ENCODE data around the gene ATP1A2. TPM values are rescaled to one million over a fixed set of nuclear protein-coding genes. Genes with fewer than 3 reads are reported as not detected.

The ATP1A2 gene
- total RNA-seq, 3 donors from 2014 or later (not counting 1 experiment from before 2014, with no cell fraction given): not detected

DNA sequence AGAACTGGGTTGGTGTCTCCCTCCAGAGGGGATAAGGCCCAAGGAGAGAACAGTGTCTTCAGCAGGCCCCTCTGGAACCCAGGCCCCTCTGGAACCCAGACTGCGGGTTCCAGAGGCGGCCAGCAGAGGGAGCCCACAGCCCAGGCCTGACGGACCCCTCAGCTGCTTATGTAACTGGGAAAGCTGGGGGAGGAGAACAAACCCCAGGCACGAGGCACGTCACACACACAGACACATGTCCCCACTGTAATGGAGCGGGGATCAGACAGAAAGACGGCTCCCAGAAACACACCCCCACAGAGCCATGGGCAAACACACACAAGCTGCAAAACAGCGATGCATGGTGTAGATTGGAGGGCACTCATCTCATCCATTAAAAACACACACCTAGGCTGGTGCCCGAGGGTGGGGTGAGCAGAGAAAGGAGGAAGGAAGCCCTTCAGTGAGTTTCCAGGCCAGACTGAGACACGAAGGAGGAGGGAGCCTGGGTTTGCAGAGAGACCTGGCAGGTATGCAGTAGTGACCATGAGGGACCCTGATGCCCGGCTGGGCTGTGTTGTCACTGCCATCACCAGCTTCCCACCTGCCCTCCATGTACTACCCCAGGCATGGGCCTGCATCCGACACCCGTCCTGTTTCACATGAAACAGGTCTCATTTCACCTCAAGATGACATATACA is 14.4 kb upstream of the ATP1A2 start:
- H3K27me3 Mint-ChIP-seq (ENCODE audit: low read depth in 2 of 2): peaks cover 0 to 2% of the 10 kb centered on the region in 2 donors
- no peaks in the 10 kb centered on the region for H3K36me3 ChIP-seq (ENCODE audit: control insufficient read depth, insufficient read depth, low read length)
- H3K4me1 Mint-ChIP-seq: peaks cover 39 to 50% of the 10 kb centered on the region in 2 donors
- peak overlapping the region; percentile 47 for H3K4me3 Mint-ChIP-seq
- peak; percentile 51 to 88 for DNase-seq
- H3K27ac ChIP-seq (ENCODE audit: low read length): no peak overlapping the region
- 22% methylated on average over 11 of the region's 13 CpGs for WGBS (ENCODE audit: insufficient coverage)
- H3K27ac Mint-ChIP-seq: peak overlapping the region; percentile 47 to 89
- intact Hi-C loops (cut with micrococcal nuclease): loop anchor here (1.0 kb wide), 2 partner anchors 190 to 275 kb away; no protein-coding TSS in a partner anchor
- H3K4me3 ChIP-seq (ENCODE audit: low read length): no peak overlapping the region
- peak; percentile 71 for TF ChIP-seq CTCF (IDR thresholded peaks at IDR 0.05)
- ATAC-seq: peak; percentile 29 to 31 (median 30)
- H3K9me3 ChIP-seq (ENCODE audit: control insufficient read depth, insufficient read depth, low read length): no peaks in the 10 kb centered on the region
- H3K36me3 Mint-ChIP-seq: no peaks in the 10 kb centered on the region
- H3K9me3 Mint-ChIP-seq: no peaks in the 10 kb centered on the region
- no peaks in the 10 kb centered on the region for H3K27me3 ChIP-seq (ENCODE audit: control insufficient read depth, insufficient read depth, low read length)
- H3K4me1 ChIP-seq (ENCODE audit: control insufficient read depth, insufficient read depth, low read length): peaks cover 45% of the 10 kb centered on the region

DNA sequence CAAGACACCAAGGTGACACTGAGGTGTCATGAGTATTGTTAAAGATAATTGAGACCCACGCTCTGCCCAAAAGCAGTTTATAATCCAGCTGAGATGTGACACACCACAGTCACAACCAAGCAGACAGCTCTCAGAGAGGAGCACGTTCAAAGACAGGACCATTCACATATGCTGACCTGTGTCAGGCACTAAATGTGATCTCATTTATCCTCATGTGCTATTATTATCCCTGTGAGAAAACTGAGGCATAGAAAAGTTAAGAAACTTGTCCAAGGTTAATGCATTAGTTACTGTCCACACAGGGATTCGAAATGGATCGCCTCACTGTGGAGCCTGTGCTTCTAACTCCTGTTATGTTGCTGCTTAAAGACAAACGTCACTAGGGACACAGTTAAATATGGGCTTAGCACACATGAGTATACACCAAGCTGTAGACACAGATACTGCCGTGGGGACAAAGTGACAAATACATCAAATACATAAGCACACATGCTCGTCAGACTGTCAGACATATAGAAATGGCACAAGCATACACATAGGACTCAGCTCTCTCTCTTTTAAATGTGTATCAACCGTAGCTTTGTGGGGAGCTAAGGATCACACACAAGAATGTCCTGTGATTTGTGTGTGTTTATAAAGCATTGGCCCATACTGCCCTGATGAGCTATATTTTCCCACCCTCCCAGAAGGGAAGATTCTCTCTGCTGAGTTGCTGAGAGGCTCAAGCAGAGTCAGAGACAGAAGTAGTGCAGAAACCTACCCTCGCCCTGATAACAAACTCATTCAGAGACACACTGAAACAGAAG is 13.6 kb upstream of the ATP1A2 start:
- Mint-ChIP-seq H3K27me3 (ENCODE audit: low read depth in 2 of 2) (peaks cover 0 to 5% of the 10 kb centered on the region in 2 donors), H3K27ac (peak overlapping the region in 1 of 2 donors; percentile 89), H3K4me1 (peaks cover 39 to 49% of the 10 kb centered on the region in 2 donors), H3K4me3 (no peak overlapping the region), H3K36me3 (no peaks in the 10 kb centered on the region), H3K9me3 (no peaks in the 10 kb centered on the region)
- TF ChIP-seq CTCF (IDR thresholded peaks at IDR 0.05): no peak
- H3K27me3 ChIP-seq (ENCODE audit: control insufficient read depth, insufficient read depth, low read length): no peaks in the 10 kb centered on the region
- 93% methylated on average over 8 of the region's 9 CpGs for WGBS (ENCODE audit: insufficient coverage)
- no peak overlapping the region for H3K4me3 ChIP-seq (ENCODE audit: low read length)
- DNase-seq: no peak
- H3K4me1 ChIP-seq (ENCODE audit: control insufficient read depth, insufficient read depth, low read length): peaks cover 37% of the 10 kb centered on the region
- H3K9me3 ChIP-seq (ENCODE audit: control insufficient read depth, insufficient read depth, low read length): no peaks in the 10 kb centered on the region
- H3K27ac ChIP-seq (ENCODE audit: low read length): no peak overlapping the region
- H3K36me3 ChIP-seq (ENCODE audit: control insufficient read depth, insufficient read depth, low read length): no peaks in the 10 kb centered on the region
- ATAC-seq: no peak
- intact Hi-C loops (cut with micrococcal nuclease): loop anchor here (1.0 kb wide), 2 partner anchors 189 to 274 kb away; no protein-coding TSS in a partner anchor

DNA sequence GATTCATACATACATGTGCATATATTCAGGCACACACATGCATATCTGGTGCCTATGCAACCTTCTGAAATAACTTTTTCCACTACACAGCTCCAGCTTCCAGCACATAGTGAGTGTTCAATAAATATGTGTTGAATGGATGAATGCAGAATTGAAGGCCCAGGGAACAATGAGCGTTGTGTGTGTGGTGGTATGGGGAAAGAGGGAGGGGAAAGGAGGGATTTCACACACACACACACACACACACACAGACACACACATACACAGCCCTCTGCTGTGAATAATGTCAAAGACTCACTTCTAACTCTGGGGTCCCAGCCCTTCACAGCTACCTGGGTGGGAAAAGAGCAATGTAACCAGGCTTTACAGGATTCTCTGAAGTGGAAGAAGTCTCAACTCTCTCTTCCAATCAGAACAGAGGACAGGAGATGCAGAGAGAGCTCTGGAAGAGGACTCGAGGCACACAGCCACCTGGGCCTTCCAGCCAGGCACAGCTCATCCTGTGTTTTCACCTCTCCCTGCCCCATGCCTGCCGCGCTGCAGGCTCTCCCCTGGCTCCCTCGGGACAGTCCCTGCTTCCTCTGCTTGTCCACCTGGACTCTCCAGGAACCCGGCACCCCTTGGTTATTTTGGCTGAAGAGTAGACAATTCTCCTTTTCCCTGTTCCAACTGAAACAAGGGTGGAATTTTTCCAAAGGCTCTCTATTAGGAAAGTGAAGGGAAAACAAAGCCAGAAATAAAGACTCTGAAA is 11.7 kb upstream of the ATP1A2 start:
- no peaks in the 10 kb centered on the region for H3K36me3 ChIP-seq (ENCODE audit: control insufficient read depth, insufficient read depth, low read length)
- Mint-ChIP-seq H3K4me3 (no peak overlapping the region), H3K4me1 (peaks cover 28 to 35% of the 10 kb centered on the region in 2 donors), H3K27me3 (ENCODE audit: low read depth in 2 of 2) (peaks cover 0 to 5% of the 10 kb centered on the region in 2 donors), H3K36me3 (no peaks in the 10 kb centered on the region), H3K9me3 (no peaks in the 10 kb centered on the region), H3K27ac (no peak overlapping the region)
- no peak overlapping the region for H3K4me3 ChIP-seq (ENCODE audit: low read length)
- 76% methylated on average over 5 of the region's 6 CpGs for WGBS (ENCODE audit: insufficient coverage)
- no peak overlapping the region for H3K27ac ChIP-seq (ENCODE audit: low read length)
- TF ChIP-seq CTCF (IDR thresholded peaks at IDR 0.05): no peak
- ATAC-seq: no peak
- intact Hi-C loops (cut with micrococcal nuclease): no loop called here
- no peak for DNase-seq
- H3K27me3 ChIP-seq (ENCODE audit: control insufficient read depth, insufficient read depth, low read length): no peaks in the 10 kb centered on the region
- H3K9me3 ChIP-seq (ENCODE audit: control insufficient read depth, insufficient read depth, low read length): no peaks in the 10 kb centered on the region
- H3K4me1 ChIP-seq (ENCODE audit: control insufficient read depth, insufficient read depth, low read length): peaks cover 24% of the 10 kb centered on the region
